Stomach (tissue), 9 donors: Measurements from ENCODE around the gene NOM1. TPM values are rescaled to one million over a fixed set of nuclear protein-coding genes. Genes with fewer than 3 reads are reported as not detected.
A peak's percentile ranks its signal among the peaks of the same experiment; 100 is the strongest.

ENCODE experiments used
- DNase-seq, 2 donors: peaks; one replicate each; pipeline versions ENCODE4 v3.0.0 to v3.0.0-alpha.2; 2013 to 2019
- H3K27ac ChIP-seq, 5 donors: fragments of 200-600 bp in 4 of 5; sonication (generic) in 4 of 5; one replicate each; pipeline ENCODE4 v1.5.1; 2013 to 2019; ENCODE audit warnings: mild to moderate bottlenecking in 1 of 5, moderate library complexity in 1 of 5
- H3K27me3 ChIP-seq, 3 donors: fragments of 200-600 bp; sonication (generic); one replicate each; pipeline ENCODE4 v1.5.1; 2017 to 2019; ENCODE audit warnings: mixed run types in 1 of 3
- H3K36me3 ChIP-seq, 4 donors: fragments of 200-600 bp; sonication (generic); 1 replicate in 3 of 4; 2 replicates in 1 of 4; pipeline ENCODE4 v1.5.1; 2016 to 2019
- H3K4me1 ChIP-seq, 4 donors: fragments of 200-600 bp; sonication (generic); one replicate each; pipeline ENCODE4 v1.5.1; 2016 to 2019
- H3K4me3 ChIP-seq, 4 donors: fragments of 200-600 bp; sonication (generic) in 3 of 4; one replicate each; pipeline ENCODE4 v1.5.1; 2016 to 2019; ENCODE audit warnings: mild to moderate bottlenecking in 1 of 4
- H3K9me3 ChIP-seq, 4 donors: fragments of 200-600 bp; sonication (generic); one replicate each; pipeline ENCODE4 v1.5.1; 2016 to 2019
- EP300 ChIP-seq: sonication (generic); formaldehyde crosslinking; IDR thresholded peaks from one replicate; pipeline ENCODE4 v1.6.1; 2017; ENCODE audit warnings: antibody characterized with exemption
- POLR2A ChIP-seq, 4 donors: fragments of 450-650 bp; IDR thresholded peaks; one replicate each; pipeline ENCODE4 v1.6.1; 2016; ENCODE audit warnings: antibody characterized with exemption in 4 of 4, control low read depth in 2 of 4, mild to moderate bottlenecking in 1 of 4, moderate library complexity in 1 of 4
- POLR2AphosphoS5 ChIP-seq, 3 donors: sonication (generic); formaldehyde crosslinking; IDR thresholded peaks; one replicate each; pipeline ENCODE4 v1.6.1; 2016; ENCODE audit warnings: antibody characterized with exemption in 3 of 3
- WGBS, 5 donors: extraction: QIAGEN DNeasy Blood & Tissue Kit in 3 of 5; methylation state at CpG; one replicate each; pipeline versions ENCODE4 v1.1.5 to v1.1.7; 2013 to 2018; 5-methylcytosine and 5-hydroxymethylcytosine counted together
- intact Hi-C: fragments of 100-400 bp; cut with DNase I; formaldehyde crosslinking; loops from one replicate; pipeline ENCODE4 v1.15.1; 2023; ENCODE audit warnings: low total_unique reads
- polyA plus RNA-seq, 3 donors: library from polyadenylated mRNA; stranded (reverse); fragments of 200-250 nt; gene quantifications; one replicate each; pipeline ENCODE4 v1.2.3, GENCODE V29; 2013
- total RNA-seq, 5 donors: library from RNA; depleted of rRNA; stranded (reverse); fragments of >200 nt; gene quantifications; one replicate each; pipeline versions ENCODE4 v1.1.0 to v1.2.3, GENCODE V29; 2014 to 2016
- TF ChIP-seq, protein P1 (sequence below), 7 experiments: fragments of 450-650 bp in 4 of 7; fragments of 200-600 bp in 3 of 7; sonication (generic) in 3 of 7; IDR thresholded peaks; one replicate each; pipeline ENCODE4 v1.5.1; 2016 to 2019; ENCODE audit warnings: antibody characterized with exemption in 7 of 7, control low read depth in 2 of 7, mild to moderate bottlenecking in 1 of 7
- donor health status: healthy with polysubstance abuse.
- donor health status: Bipolar disorder and iron deficiency.
- donor health status: healthy.

The NOM1 gene
- total and polyA plus RNA-seq, 8 donors: 0.58 to 117 (median 12.4) TPM

DNA sequence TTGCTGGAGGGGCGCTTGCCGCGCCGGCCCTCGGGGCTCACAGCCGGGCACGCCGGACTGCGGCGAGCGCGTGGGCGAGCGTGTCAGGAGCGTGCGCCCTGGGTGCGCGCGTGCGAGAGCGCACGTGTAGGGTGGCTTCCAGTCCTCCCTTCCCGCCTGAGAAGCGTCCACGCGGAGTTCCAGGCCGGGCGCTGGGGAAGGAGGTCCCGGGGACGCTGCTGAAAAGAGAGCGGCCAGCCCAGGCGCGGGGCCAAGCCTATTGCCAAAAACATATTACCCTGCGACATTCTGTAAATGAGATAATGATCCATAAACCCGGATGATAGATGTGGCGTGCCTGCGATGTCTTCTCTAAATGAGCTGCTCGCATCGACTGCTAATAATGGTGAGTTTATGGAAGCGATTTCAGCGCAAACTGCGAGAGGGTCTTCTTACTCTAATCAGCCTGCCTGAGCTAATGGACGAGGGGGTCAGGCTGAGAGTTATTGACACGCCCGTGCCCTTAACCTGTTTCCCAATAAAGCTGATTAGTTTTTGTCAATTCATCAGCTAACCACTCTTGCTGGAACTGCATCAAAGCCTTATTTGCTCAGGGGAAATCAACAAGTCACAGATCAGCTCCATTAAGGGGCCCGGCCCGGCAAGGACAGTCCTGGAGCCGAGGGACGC is 69.0 kb downstream of the NOM1 start:
- H3K27me3 ChIP-seq: peaks cover 27 to 100% (median 95%) of the 10 kb centered on the region in 3 donors
- WGBS, 5 donors: 8 to 16% (median 13%) methylated on average over 19 to 49 of the region's 49 CpGs

DNA sequence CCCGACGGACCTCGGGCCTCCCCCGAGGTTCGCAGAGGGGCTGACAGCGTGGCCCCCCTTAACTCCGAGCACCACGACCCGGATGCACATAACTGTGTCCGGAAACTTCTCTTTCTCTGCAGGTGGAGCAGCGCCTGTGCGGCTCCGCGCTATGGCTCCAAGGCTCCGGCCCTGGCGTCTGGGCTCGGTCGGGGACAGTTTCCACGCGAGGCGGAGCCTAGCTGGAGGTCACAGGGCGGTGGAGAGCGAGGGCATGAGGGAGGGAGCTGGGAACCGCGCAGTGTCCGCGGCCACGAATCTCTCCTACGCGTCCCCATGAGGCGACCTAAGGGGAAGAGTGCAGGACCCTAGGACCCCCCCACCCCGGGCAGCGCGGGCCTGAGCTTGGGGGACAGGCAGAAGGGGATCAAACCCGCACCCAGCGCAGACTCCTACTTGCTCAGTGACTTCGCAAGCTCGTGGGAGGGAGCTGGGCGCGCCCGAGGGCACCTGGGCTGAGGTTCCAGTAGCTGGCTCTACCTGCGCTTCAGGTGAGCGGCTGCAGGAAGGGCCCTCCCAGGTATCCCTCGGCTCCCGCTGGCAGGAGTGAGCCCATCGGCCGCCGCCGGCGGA is 69.6 kb downstream of the NOM1 start:
- Histone ChIP-seq H3K4me3 (peak overlapping the region; percentile 5 to 46 (median 24)), H3K36me3 (no peaks in the 10 kb centered on the region), H3K4me1 (peaks cover 26 to 68% (median 52%) of the 10 kb centered on the region in 4 donors), H3K9me3 (peaks cover 0 to 4% (median 0%) of the 10 kb centered on the region in 4 donors), H3K27ac (no peak overlapping the region), H3K27me3 (peaks cover 27 to 98% (median 91%) of the 10 kb centered on the region in 3 donors)
- DNase-seq: peak in 1 of 2 donors; percentile 56
- no peak for TF ChIP-seq POLR2AphosphoS5 (IDR thresholded peaks at IDR 0.05)
- TF ChIP-seq, protein P1, sequence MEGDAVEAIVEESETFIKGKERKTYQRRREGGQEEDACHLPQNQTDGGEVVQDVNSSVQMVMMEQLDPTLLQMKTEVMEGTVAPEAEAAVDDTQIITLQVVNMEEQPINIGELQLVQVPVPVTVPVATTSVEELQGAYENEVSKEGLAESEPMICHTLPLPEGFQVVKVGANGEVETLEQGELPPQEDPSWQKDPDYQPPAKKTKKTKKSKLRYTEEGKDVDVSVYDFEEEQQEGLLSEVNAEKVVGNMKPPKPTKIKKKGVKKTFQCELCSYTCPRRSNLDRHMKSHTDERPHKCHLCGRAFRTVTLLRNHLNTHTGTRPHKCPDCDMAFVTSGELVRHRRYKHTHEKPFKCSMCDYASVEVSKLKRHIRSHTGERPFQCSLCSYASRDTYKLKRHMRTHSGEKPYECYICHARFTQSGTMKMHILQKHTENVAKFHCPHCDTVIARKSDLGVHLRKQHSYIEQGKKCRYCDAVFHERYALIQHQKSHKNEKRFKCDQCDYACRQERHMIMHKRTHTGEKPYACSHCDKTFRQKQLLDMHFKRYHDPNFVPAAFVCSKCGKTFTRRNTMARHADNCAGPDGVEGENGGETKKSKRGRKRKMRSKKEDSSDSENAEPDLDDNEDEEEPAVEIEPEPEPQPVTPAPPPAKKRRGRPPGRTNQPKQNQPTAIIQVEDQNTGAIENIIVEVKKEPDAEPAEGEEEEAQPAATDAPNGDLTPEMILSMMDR (IDR thresholded peaks at IDR 0.05): no peak
- intact Hi-C loops: no loop called here
- WGBS, 5 donors: 1 to 4% (median 2%) methylated on average over 13 to 50 of the region's 50 CpGs

More for the DNA sequence above, 69.0 kb downstream of the NOM1 start:
- TF ChIP-seq, protein P1 (IDR thresholded peaks at IDR 0.05): no peak
- TF ChIP-seq POLR2A (IDR thresholded peaks at IDR 0.05) (no peak), EP300 (no peak), POLR2AphosphoS5 (IDR thresholded peaks at IDR 0.05) (no peak)
- peak overlapping the region; percentile 5 to 46 (median 24) for H3K4me3 ChIP-seq
- H3K9me3 ChIP-seq: peaks cover 0 to 4% (median 0%) of the 10 kb centered on the region in 4 donors
- H3K4me1 ChIP-seq: peaks cover 26 to 68% (median 52%) of the 10 kb centered on the region in 4 donors
- intact Hi-C loops: no loop called here
- DNase-seq: peak in 1 of 2 donors; percentile 28
- no peaks in the 10 kb centered on the region for H3K36me3 ChIP-seq
- H3K27ac ChIP-seq: no peak overlapping the region

DNA sequence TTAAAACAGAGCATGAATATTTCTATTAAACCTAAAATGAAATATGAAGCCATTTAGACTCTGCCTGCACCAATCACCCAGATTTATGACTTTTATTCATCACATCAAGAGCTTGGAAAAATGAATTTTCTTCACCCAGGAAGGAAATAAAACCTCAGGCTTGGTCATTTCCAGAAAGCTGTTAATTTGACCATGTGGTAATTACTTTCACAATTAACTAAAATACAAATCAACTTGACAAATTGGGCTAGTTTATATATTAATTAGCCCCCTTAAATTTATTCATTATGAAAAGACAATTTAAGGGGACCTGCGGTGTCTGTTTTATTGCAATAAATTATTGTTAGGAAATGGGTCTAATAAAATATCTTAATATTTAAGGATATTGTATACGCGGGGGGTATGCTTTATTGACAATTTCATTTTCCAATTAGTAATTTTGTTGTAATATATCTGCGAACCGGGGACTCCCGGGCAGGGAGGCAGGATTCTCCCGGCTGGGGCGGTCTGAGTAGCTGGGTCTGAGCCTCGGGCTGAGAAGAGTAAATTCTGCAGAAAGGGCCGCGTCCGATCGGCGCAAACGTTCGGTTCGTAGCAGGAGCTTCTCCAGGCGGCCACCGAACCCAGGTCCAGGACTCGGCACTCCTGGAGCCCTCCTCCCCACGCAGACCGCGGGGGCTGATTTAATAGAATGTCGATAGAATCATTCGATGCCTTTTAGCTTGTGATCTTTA is 70.4 kb downstream of the NOM1 start:
- H3K9me3 ChIP-seq: peaks cover 0 to 4% (median 2%) of the 10 kb centered on the region in 4 donors
- H3K4me3 ChIP-seq: peak overlapping the region in 2 of 4 donors; percentile 27 to 46
- H3K4me1 ChIP-seq: peaks cover 26 to 68% (median 52%) of the 10 kb centered on the region in 4 donors
- 17 to 24% (median 22%) methylated on average over 25 of the region's 25 CpGs for WGBS, 5 donors
- no peak for DNase-seq
- TF ChIP-seq, protein P1 (IDR thresholded peaks at IDR 0.05): no peak
- TF ChIP-seq POLR2AphosphoS5 (IDR thresholded peaks at IDR 0.05): no peak
- TF ChIP-seq EP300: no peak
- TF ChIP-seq POLR2A (IDR thresholded peaks at IDR 0.05): no peak
- no peak overlapping the region for H3K27ac ChIP-seq
- peaks cover 27 to 98% (median 86%) of the 10 kb centered on the region in 3 donors for H3K27me3 ChIP-seq
- intact Hi-C loops: no loop called here
- H3K36me3 ChIP-seq: no peaks in the 10 kb centered on the region

DNA sequence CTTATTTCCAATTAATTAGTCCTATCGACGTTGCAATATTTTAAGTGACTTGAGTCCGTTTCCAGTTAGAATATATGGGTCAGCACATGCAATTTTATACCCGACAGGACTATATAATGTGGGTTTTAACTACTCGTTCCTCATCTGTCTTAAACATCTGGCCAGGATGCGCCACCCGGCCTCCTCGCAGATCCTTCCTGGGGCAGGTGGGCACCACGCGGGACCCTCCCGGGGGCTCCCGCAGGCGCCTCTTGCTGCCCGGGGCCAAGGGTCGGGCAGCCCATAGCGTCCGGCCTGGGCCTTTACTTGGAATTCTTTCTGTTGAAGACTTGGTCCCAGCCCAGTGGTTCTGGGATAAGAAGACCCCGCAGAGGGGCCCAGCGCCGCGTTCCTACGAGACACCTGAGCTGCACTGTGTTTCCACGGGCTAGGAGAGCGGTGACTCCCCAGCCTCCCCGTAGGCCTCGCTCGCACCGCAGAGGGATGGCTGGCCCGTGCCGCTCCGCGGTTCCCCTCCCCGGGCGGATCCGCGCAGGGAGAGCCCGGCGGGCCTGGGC is 71.1 kb downstream of the NOM1 start:
- 6 to 18% (median 16%) methylated on average over 22 to 38 of the region's 38 CpGs for WGBS, 5 donors
- H3K27me3 ChIP-seq: peaks cover 27 to 98% (median 79%) of the 10 kb centered on the region in 3 donors

More for the DNA sequence above, 71.1 kb downstream of the NOM1 start:
- intact Hi-C loops: no loop called here
- TF ChIP-seq, protein P1 (IDR thresholded peaks at IDR 0.05): no peak
- TF ChIP-seq POLR2A (IDR thresholded peaks at IDR 0.05) (no peak), EP300 (no peak), POLR2AphosphoS5 (IDR thresholded peaks at IDR 0.05) (no peak)
- Histone ChIP-seq H3K9me3 (peaks cover 0 to 4% (median 2%) of the 10 kb centered on the region in 4 donors), H3K27ac (no peak overlapping the region), H3K4me3 (peak overlapping the region in 3 of 4 donors; percentile 29 to 45 (median 38)), H3K4me1 (peaks cover 26 to 68% (median 52%) of the 10 kb centered on the region in 4 donors), H3K36me3 (no peaks in the 10 kb centered on the region)
- no peak for DNase-seq
